GM12892 (cell line): Measurements from ENCODE around the gene PRDM7.

ENCODE experiments used
- POLR2A ChIP-seq: IDR thresholded peaks from 2 replicates; pipeline ENCODE4 v1.6.1; 2011; ENCODE audit warnings: low read depth, low read length, control low read depth
- POLR2AphosphoS5 ChIP-seq: IDR thresholded peaks from 2 replicates; pipeline ENCODE4 v1.6.1; 2011; ENCODE audit warnings: low read depth, low read length, control low read depth

GRCh38 chr16:90035902-90036301 is 41.2 kb downstream of the PRDM7 start:
- TF ChIP-seq POLR2AphosphoS5 = no peak
- no peak for TF ChIP-seq POLR2A
